ENCODE measurements around the gene CIITA.

GRCh38 chr16:10834130-10834529, 42.9 kb upstream of the CIITA start:
- no peak for TF ChIP-seq CTCF (IDR thresholded peaks at IDR 0.05)
- TF ChIP-seq POLR2A (IDR thresholded peaks at IDR 0.05) = no peak

Data from heart left ventricle (tissue), 13 donors.